ENCODE results near the gene SEMA3G. TPM values are rescaled to one million over a fixed set of nuclear protein-coding genes. Genes with fewer than 3 reads are reported as not detected.

The SEMA3G gene
- polyA plus RNA-seq, 2 of the 4 experiments (the other 2 are of a cell fraction), result 0.08 to 0.13 TPM

- no peak for TF ChIP-seq TFCP2L1 (CRISPR knock-in tag; IDR thresholded peaks at IDR 0.05)
- no peak for TF ChIP-seq JUNB (IDR thresholded peaks at IDR 0.05)
Measured at GRCh38 chr3:52423173-52423572, 21.7 kb downstream of the SEMA3G start (continued).

- POLR2A ChIA-PET, result no interaction called here
- H3K4me2 ChIP-seq, result no peak overlapping the region
- DNase-seq (ENCODE audit: low read depth in 1 of 2, low spot score in 1 of 2) (no peak), FAIRE-seq (no peak), ATAC-seq (no peak; a peak in 1 of 6 replicates)
- no peaks in the 10 kb centered on the region for H3K4me1 ChIP-seq
- 68% methylated on average over 3 of the region's 3 CpGs for WGBS (ENCODE audit: missing lambda C conversion rate)
- no peak overlapping the region for H3K27ac ChIP-seq
- CTCF ChIA-PET, result interaction anchor here (1.7 to 20.8 kb wide), 2 partner anchors 9 to 25 kb away, joined by 11 to 351 read pairs; partner anchors contain the start of genes SEMA3G and TNNC1
- no peak for TF ChIP-seq NPAS2 (CRISPR knock-in tag; IDR thresholded peaks at IDR 0.05; ENCODE audit: borderline replicate concordance)
- H3K9me3 ChIP-seq, result no peaks in the 10 kb centered on the region
- H3K4me3 ChIP-seq, result no peak overlapping the region
Measured at GRCh38 chr3:52422669-52423068, 22.2 kb downstream of the SEMA3G start.

- no peak overlapping the region for H3K4me3 ChIP-seq
- no peak overlapping the region for H3K4me2 ChIP-seq
- H3K4me1 ChIP-seq, result no peaks in the 10 kb centered on the region
- no peak for ATAC-seq
- ChIA-PET POLR2A (no interaction called here), CTCF (interaction anchor here (2.3 to 20.8 kb wide), 2 partner anchors 8 to 27 kb away, joined by 12 to 351 read pairs; partner anchors contain the start of genes SEMA3G and TNNC1)
- no peak for TF ChIP-seq PHF8 (IDR thresholded peaks at IDR 0.05; ENCODE audit: borderline replicate concordance, low read depth)
- no peak for TF ChIP-seq CHD4 (IDR thresholded peaks at IDR 0.05; ENCODE audit: borderline replicate concordance)
- TF ChIP-seq RAD21 (conservative IDR thresholded peaks at IDR 0.05 in 1 of 2, IDR thresholded peaks at IDR 0.05 in 1 of 2), result no peak
- no peak for TF ChIP-seq TP53 (CRISPR knock-in tag; IDR thresholded peaks at IDR 0.05)
- H3K27ac ChIP-seq, result no peak overlapping the region
- FAIRE-seq, result no peak
- no peaks in the 10 kb centered on the region for H3K9me3 ChIP-seq
- DNase-seq (ENCODE audit: low read depth in 1 of 2, low spot score in 1 of 2), result no peak
- WGBS (ENCODE audit: missing lambda C conversion rate), result 100% methylated on average over 1 of the region's 2 CpGs
Measured at GRCh38 chr3:52420388-52420787, 24.5 kb downstream of the SEMA3G start.

GRCh38 chr3:52415800-52416199 lies 29.1 kb downstream of the SEMA3G start:
- ChIA-PET POLR2A (no interaction called here), CTCF (interaction anchor here (1.5 to 1.7 kb wide), 2 partner anchors 13 to 31 kb away, joined by 6 read pairs; no protein-coding TSS in a partner anchor)
- TF ChIP-seq HEYL (CRISPR knock-in tag; IDR thresholded peaks at IDR 0.05) (no peak), HOXB13 (CRISPR knock-in tag; IDR thresholded peaks at IDR 0.05; ENCODE audit: low read depth) (no peak), MAZ (IDR thresholded peaks at IDR 0.05; ENCODE audit: borderline replicate concordance, low read depth, low read length) (no peak), CTCF (IDR thresholded peaks at IDR 0.05) (no peak), MAFK (IDR thresholded peaks at IDR 0.05; ENCODE audit: partially characterized antibody) (no peak), REST (IDR thresholded peaks at IDR 0.05) (no peak), NPAS2 (CRISPR knock-in tag; IDR thresholded peaks at IDR 0.05; ENCODE audit: borderline replicate concordance) (no peak), RAD21 (conservative IDR thresholded peaks at IDR 0.05 in 1 of 2, IDR thresholded peaks at IDR 0.05 in 1 of 2) (no peak), EP300 (IDR thresholded peaks at IDR 0.05) (no peak), CBX2 (IDR thresholded peaks at IDR 0.05; ENCODE audit: borderline replicate concordance, low read depth) (no peak), USF2 (IDR thresholded peaks at IDR 0.05) (no peak), FOSL2 (IDR thresholded peaks at IDR 0.05) (no peak), FOSL2 (CRISPR knock-in tag; IDR thresholded peaks at IDR 0.05) (no peak), SMC3 (IDR thresholded peaks at IDR 0.05) (no peak), ESRRA (IDR thresholded peaks at IDR 0.05; ENCODE audit: borderline replicate concordance, low read length) (no peak), PHF8 (IDR thresholded peaks at IDR 0.05; ENCODE audit: borderline replicate concordance, low read depth) (no peak), RCOR1 (IDR thresholded peaks at IDR 0.05; ENCODE audit: low read depth, low read length) (no peak), BHLHE40 (IDR thresholded peaks at IDR 0.05; ENCODE audit: low read depth, low read length) (no peak)
- Histone ChIP-seq H3K4me2 (no peak overlapping the region), H3K4me3 (no peak overlapping the region), H3K27ac (no peak overlapping the region), H3K4me1 (peaks cover 13% of the 10 kb centered on the region; the same call in 2 of the 3 replicates), H3K9me3 (no peaks in the 10 kb centered on the region)
- FAIRE-seq (no peak), DNase-seq (ENCODE audit: low read depth in 1 of 2, low spot score in 1 of 2) (no peak), ATAC-seq (no peak)
- 92% methylated on average over 3 of the region's 3 CpGs for WGBS (ENCODE audit: missing lambda C conversion rate)
